GM10266 (cell line): ENCODE data around the gene MYADM.

Experiments
- DNase-seq: peaks from one replicate; pipeline ENCODE4 v3.0.0; 2012; ENCODE audit errors: extremely low spot score
- TF ChIP-seq, protein P1 (sequence below): IDR thresholded peaks from 2 replicates; pipeline ENCODE4 v1.5.1; 2012; ENCODE audit warnings: mild to moderate bottlenecking, low read depth; ENCODE audit not compliant: control insufficient read depth, insufficient read depth; ENCODE audit errors: missing control alignments

Gene MYADM, protein sequence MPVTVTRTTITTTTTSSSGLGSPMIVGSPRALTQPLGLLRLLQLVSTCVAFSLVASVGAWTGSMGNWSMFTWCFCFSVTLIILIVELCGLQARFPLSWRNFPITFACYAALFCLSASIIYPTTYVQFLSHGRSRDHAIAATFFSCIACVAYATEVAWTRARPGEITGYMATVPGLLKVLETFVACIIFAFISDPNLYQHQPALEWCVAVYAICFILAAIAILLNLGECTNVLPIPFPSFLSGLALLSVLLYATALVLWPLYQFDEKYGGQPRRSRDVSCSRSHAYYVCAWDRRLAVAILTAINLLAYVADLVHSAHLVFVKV

DNA sequence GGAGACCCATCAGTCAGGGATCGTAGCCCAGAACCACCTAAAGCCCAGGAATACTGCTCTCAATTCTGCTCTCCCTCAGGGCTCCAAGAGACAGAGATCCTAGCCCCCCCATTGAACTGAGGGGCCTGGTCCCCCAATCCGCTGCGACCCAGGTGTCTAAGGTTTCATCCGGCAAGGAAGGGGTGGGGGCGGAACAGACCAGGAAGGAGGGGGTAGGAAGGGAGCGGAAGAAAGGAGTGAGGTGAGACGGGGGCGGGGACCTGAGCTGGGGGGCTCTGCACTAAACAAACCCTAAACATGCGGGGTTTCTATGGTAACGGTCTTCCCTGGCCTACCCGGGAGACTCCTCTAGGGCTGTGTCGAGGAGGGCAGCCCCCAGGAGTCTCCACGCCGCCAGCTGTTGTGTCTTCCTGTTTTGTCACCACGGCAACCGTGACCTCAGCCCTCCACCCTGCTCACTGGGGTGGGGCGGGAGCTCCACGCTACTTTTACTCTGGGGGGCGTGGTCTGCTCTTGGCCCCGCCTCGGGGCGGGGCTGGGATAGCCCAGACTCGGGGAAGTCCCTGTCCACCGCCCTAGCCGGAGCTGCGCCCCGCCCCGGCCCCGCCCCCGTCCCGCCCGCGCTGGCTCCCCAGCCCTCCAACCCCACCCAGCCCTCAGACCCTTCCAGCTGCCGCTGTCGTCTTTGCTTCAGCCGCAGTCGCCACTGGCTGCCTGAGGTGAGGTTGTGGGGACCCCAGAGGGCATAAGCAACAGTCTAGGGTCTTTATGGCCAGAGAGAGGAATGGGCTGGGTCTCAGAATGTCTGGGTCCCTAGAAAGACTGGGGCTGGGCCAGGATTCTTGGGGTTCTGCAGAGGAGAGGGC lies at the start of gene MYADM:
Gene MYADM (plus strand): TSS at position 659 of the 866 bp plus-strand sequence. CDS start 5,647 bp downstream, outside the sequence.
- TF ChIP-seq, protein P1, sequence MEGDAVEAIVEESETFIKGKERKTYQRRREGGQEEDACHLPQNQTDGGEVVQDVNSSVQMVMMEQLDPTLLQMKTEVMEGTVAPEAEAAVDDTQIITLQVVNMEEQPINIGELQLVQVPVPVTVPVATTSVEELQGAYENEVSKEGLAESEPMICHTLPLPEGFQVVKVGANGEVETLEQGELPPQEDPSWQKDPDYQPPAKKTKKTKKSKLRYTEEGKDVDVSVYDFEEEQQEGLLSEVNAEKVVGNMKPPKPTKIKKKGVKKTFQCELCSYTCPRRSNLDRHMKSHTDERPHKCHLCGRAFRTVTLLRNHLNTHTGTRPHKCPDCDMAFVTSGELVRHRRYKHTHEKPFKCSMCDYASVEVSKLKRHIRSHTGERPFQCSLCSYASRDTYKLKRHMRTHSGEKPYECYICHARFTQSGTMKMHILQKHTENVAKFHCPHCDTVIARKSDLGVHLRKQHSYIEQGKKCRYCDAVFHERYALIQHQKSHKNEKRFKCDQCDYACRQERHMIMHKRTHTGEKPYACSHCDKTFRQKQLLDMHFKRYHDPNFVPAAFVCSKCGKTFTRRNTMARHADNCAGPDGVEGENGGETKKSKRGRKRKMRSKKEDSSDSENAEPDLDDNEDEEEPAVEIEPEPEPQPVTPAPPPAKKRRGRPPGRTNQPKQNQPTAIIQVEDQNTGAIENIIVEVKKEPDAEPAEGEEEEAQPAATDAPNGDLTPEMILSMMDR: no peak
- peak; percentile 99 for DNase-seq

DNA sequence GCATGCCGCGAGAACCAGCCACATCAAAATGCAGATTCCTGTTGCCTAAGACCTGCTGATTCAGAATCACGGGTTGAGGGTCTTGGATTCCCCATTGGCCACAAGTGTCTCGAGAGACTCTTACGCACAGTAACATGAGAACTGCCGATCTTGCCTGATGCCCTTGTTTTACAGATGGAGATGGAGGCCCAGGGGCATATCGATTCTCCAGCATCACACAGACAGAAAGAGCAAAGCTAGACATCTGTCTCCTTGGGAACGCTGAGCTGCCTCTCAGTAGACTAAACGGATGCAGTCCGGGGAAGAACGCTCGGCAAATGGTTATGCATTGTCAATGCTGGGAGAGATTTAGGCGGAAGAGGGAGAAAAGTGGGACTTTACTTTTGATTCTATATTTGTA lies 48.9 kb upstream of the MYADM start:
- no peak for DNase-seq
- TF ChIP-seq, protein P1: no peak

DNA sequence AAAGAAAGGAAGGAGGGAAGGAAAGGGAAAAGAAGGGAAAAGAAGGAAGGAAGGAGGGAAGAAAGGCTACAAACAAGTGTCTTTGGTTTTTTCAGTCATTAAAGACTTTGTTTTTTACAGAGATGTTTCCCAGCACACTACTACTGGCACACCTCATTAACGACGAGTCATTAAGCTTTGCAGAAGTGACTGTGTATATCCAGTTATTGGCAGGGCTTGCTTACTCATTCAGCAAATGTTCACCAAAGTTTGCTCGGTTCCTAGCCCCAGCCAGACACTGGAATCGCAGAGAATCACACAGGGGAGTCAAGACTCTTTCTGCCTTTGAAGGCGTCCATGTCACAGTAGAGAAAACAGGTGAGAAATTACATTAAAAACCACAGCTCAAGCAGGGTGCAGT lies 47.8 kb upstream of the MYADM start:
- TF ChIP-seq, protein P1: no peak
- no peak for DNase-seq

DNA sequence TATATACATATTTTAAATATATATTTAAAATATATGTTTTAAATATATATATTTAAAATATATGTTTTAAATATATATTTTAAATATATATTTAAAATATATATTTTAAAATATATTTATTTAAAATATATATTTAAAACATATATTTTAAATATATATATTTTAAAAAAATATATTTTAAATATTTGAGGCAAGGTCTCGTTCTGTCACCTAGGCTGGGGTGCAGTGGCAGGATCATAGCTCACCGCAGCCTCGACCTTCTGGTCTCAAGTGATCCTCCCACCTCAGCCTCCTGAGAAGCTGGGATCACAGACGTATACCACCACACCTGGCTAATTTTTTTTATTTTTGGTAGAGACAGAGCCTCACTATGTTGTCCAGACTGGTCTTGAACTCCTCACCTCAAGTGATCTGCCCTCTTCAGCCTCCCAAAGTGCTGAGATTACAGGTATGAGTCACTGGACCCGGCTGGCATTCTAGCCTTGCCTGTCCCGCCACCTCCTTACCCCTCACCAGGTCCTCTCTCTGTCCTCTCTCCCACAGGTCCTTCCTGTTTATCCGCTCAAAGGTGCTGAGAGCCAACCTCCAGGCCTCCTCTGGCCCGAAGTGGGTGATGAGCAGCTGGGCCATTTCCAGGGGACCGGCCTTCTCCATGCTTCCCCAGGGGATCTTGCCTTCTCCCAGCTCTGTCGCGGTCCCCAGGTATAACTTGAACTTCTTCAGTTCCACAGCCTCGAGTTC lies 44.1 kb upstream of the MYADM start:
- no peak for DNase-seq
- TF ChIP-seq, protein P1: no peak

DNA sequence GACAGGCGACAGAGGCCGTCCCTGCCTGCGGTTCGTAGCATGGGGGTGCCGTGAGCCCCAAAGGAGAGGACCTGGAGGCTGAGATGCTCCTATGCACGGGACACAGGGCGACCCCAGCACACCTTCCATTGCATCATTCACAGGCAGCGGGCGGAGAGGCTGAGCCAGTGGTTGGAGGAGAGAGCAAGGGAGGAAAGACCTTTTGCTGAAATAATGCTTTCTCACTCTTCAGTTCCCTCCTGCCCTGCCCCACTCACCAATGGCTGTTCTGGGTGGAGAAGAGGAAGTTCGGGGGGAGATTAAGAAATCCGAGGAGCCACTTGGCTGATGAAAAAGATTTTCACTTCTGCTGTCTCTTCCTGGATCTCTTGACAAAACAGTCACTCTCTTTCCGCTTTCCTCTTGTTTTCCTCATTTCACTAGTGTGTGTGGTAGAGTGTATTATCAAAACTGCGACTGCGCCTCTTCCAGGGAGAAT lies 43.5 kb upstream of the MYADM start, which contains the start of gene NLRP12:
Gene NLRP12 (minus strand): TSS at position 181 of the 478 bp plus-strand sequence. CDS start 140 bp downstream, at position 41.
- DNase-seq: no peak
- TF ChIP-seq, protein P1: no peak

DNA sequence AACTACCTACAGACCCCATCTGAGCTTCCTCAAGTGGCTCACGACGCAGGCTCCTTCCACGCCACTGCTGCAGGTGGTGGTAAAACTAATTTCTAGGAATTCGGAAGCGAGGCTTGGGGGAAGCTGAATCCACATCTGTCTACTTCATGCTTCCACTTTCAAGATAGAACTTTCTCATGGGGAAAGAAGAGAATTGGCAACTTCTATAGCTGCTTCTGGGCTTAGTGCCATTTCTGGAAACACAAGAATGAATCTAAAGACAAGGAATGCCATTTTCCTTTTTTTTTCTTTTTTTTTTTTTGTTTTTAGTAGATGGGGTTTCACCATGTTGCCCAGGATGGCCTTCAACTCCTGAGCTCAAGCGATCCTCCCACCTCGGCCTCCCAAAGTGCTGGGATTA lies 40.8 kb upstream of the MYADM start:
- no peak for DNase-seq

More for the DNA sequence above, 40.8 kb upstream of the MYADM start:
- TF ChIP-seq, protein P1: no peak
